Measurements from ENCODE around the gene SNTB2. TPM values are rescaled to one million over a fixed set of nuclear protein-coding genes. Genes with fewer than 3 reads are reported as not detected.

Gene SNTB2
- total and polyA plus RNA-seq, 2 of the 8 experiments (the other 6 are each of a cell fraction or from before 2014, with no cell fraction given) = 6.0 to 16.1 TPM

GRCh38 chr16:69301187-69301586 lies 114.2 kb downstream of the SNTB2 start:
- Histone ChIP-seq H3K23me2 (ENCODE audit: low read depth, low read length) (no peaks in the 10 kb centered on the region), H2BK20ac (ENCODE audit: low read length) (no peak overlapping the region), H3K79me2 (ENCODE audit: control insufficient read depth in 1 of 2, insufficient read depth in 2 of 2, low read length in 2 of 2) (no peaks in the 10 kb centered on the region), H3K9me3 (ENCODE audit: insufficient read depth in 2 of 2, low read depth in 1 of 2, low read length in 1 of 2) (no peaks in the 10 kb centered on the region), H4K5ac (ENCODE audit: insufficient read length, low read depth, low read length) (no peak overlapping the region), H3K23ac (ENCODE audit: insufficient read length) (no peak overlapping the region), H3K18ac (ENCODE audit: extremely low read depth, low read length) (no peak overlapping the region), H3K4me1 (replicated peaks in 1 of 4; ENCODE audit: control insufficient read depth in 3 of 4, insufficient read depth in 4 of 4, low read length in 3 of 4) (no peaks in the 10 kb centered on the region), H3K27ac (ENCODE audit: low read depth, low read length) (no peak overlapping the region), H2BK15ac (ENCODE audit: low read length) (no peak overlapping the region), H4K91ac (replicated peaks; ENCODE audit: insufficient read length, low read length) (no peak overlapping the region), H3K4me2 (ENCODE audit: insufficient read depth in 1 of 2, low read depth in 2 of 2, low read length in 2 of 2) (no peak overlapping the region), H4K8ac (ENCODE audit: extremely low read depth, insufficient read depth, low read length) (no peak overlapping the region), H3K4me3 (ENCODE audit: extremely low read depth in 1 of 4, insufficient read depth in 2 of 4, low read depth in 3 of 4, low read length in 4 of 4) (no peak overlapping the region), H4K20me1 (replicated peaks in 1 of 2; ENCODE audit: control insufficient read depth in 1 of 2, insufficient read depth in 2 of 2, low read length in 2 of 2) (no peaks in the 10 kb centered on the region), H3K27me3 (replicated peaks in 1 of 4; ENCODE audit: control insufficient read depth in 3 of 4, extremely low read depth in 1 of 4, insufficient read depth in 3 of 4, low read length in 3 of 4) (no peaks in the 10 kb centered on the region), H2BK120ac (replicated peaks; ENCODE audit: low read depth, low read length) (no peak overlapping the region), H2BK5ac (ENCODE audit: low read depth, low read length) (no peak overlapping the region), H3K56ac (replicated peaks; ENCODE audit: insufficient read length, low read depth, low read length) (no peak overlapping the region), H3K79me1 (ENCODE audit: low read depth, low read length) (no peaks in the 10 kb centered on the region), H3K14ac (ENCODE audit: insufficient read length) (no peak overlapping the region), H2AFZ (ENCODE audit: low read length) (no peak overlapping the region), H3K36me3 (ENCODE audit: control insufficient read depth in 2 of 4, insufficient read depth in 4 of 4, low read length in 3 of 4) (peaks cover 0 to 15% (median 6%) of the 10 kb centered on the region in 4 experiments; a peak in 4 of 8 replicates), H2AK5ac (ENCODE audit: low read depth, low read length) (no peak overlapping the region), H3K9ac (replicated peaks in 1 of 4; ENCODE audit: extremely low read depth in 1 of 4, low read depth in 3 of 4, low read length in 3 of 4) (no peak overlapping the region), H2BK12ac (ENCODE audit: low read depth, low read length) (no peak overlapping the region), H3K4ac (replicated peaks; ENCODE audit: insufficient read length, low read depth, low read length) (no peak overlapping the region)
- WGBS, 2 experiments (ENCODE audit: extremely low coverage in 1 of 2, insufficient coverage in 1 of 2, insufficient read length in 1 of 2, insufficient replicate concordance in 2 of 2, low coverage in 1 of 2, low lambda C conversion rate in 2 of 2, missing lambda C conversion rate in 1 of 2) = 85% methylated on average over 1 of the region's 1 CpG; no CpG with 5 or more reads in 1 of the 2 experiments
- CTCF ChIA-PET (ENCODE audit: partially characterized antibody) = interaction anchor here (1.2 to 1.8 kb wide), 3 partner anchors 11 to 143 kb away, joined by 3 to 4 read pairs (median 3); no protein-coding TSS in a partner anchor
- no peak for DNase-seq (ENCODE audit: low read depth in 1 of 2, low spot score in 2 of 2)
- no peak for FAIRE-seq
- TF ChIP-seq SUZ12 (IDR thresholded peaks at IDR 0.05; ENCODE audit: low read length) = no peak
- TF ChIP-seq KDM5A (IDR thresholded peaks at IDR 0.05; ENCODE audit: low read length) = no peak
- no peak for TF ChIP-seq CTBP2 (IDR thresholded peaks at IDR 0.05; ENCODE audit: borderline replicate concordance, insufficient read depth, insufficient read length, low read length)
- TF ChIP-seq TEAD4 (IDR thresholded peaks at IDR 0.05; ENCODE audit: low read depth, low read length) = no peak
- no peak for TF ChIP-seq EP300 (IDR thresholded peaks at IDR 0.05; ENCODE audit: borderline replicate concordance in 1 of 2, low read depth in 2 of 2, low read length in 2 of 2)
- TF ChIP-seq GABPA (IDR thresholded peaks at IDR 0.05; ENCODE audit: borderline replicate concordance, insufficient read depth, low read length) = no peak
- TF ChIP-seq POU5F1 (IDR thresholded peaks at IDR 0.05; ENCODE audit: low read depth, low read length) = no peak
- TF ChIP-seq SIRT6 (IDR thresholded peaks at IDR 0.05; ENCODE audit: low read length) = no peak
- no peak for TF ChIP-seq BCL11A (IDR thresholded peaks at IDR 0.05; ENCODE audit: low read depth in 2 of 2, low read length in 2 of 2)
- TF ChIP-seq JUND (IDR thresholded peaks at IDR 0.05; ENCODE audit: low read length) = no peak
- POLR2A ChIA-PET (ENCODE audit: partially characterized antibody) = interaction anchor here (0.8 to 1.7 kb wide), 2 partner anchors 9 to 170 kb away, joined by 3 read pairs; no protein-coding TSS in a partner anchor
